Endothelial cell of umbilical vein (primary cell): Measurements from ENCODE around the gene PLEKHD1. TPM values are rescaled to one million over a fixed set of nuclear protein-coding genes. Genes with fewer than 3 reads are reported as not detected.

Source experiments
- BruUV-seq: library from RNA; stranded (reverse); fragments of 400-500 nt; replicated peaks from 2 replicates; lab custom pipeline; 2021; lab: Mats Ljungman, UMichigan
- CTCF ChIA-PET: fragments of 300-600, 350-600 bp; sonication (Branson Sonifier 250); formaldehyde crosslinking; loops from one replicate; lab custom pipeline; 2021; ENCODE audit warnings: antibody characterized with exemption, inconsistent platforms; lab: Charles Lee
- POLR2A ChIA-PET: fragments of 300-600, 350-600 bp; sonication (Branson Sonifier 250); formaldehyde crosslinking; loops from one replicate; lab custom pipeline; 2021; ENCODE audit warnings: antibody characterized with exemption, inconsistent platforms; lab: Charles Lee
- DNase-seq: peaks from one replicate; pipeline ENCODE4 v3.0.0-alpha.2; 2011; ENCODE audit warnings: low read depth, low spot score
- FAIRE-seq: peaks from 2 replicates; lab custom pipeline; 2011; peaks lifted over from hg19 to GRCh38; lab: Jason Lieb, UNC
- H2AFZ ChIP-seq: 2 replicates; pipeline ENCODE4 v1.6.0; 2012; ENCODE audit warnings: low read depth, low read length, control low read depth, inconsistent platforms
- H3K27ac ChIP-seq: 2 replicates; pipeline ENCODE4 v1.5.1; 2011; ENCODE audit warnings: low read depth, mild to moderate bottlenecking, control low read depth, low read length, moderate library complexity; ENCODE audit not compliant: insufficient read depth
- H3K27me3 ChIP-seq, 2 experiments: 2 replicates each; pipeline versions ENCODE4 v1.6.0 to v1.6.1; 2011; ENCODE audit warnings: low read length in 2 of 2, mixed read lengths in 1 of 2; ENCODE audit not compliant: control insufficient read depth in 2 of 2, insufficient read depth in 2 of 2
- H3K36me3 ChIP-seq, 2 experiments: 2 replicates in 1 of 2; 3 replicates in 1 of 2; pipeline ENCODE4 v1.5.1; 2011; ENCODE audit warnings: low read length in 2 of 2, mild to moderate bottlenecking in 1 of 2, moderate library complexity in 1 of 2; ENCODE audit not compliant: control insufficient read depth in 2 of 2, insufficient read depth in 2 of 2; ENCODE audit errors: extremely low read depth in 1 of 2
- H3K4me1 ChIP-seq: 3 replicates; pipeline ENCODE4 v1.5.1; 2011; ENCODE audit warnings: mild to moderate bottlenecking, low read length; ENCODE audit not compliant: control insufficient read depth, insufficient read depth; ENCODE audit errors: extremely low read depth
- H3K4me2 ChIP-seq: 2 replicates; pipeline ENCODE4 v1.6.1; 2011; ENCODE audit warnings: low read length, control low read depth, mixed read lengths; ENCODE audit not compliant: insufficient read depth
- H3K4me3 ChIP-seq, 3 experiments: fragments of 200-600 bp in 1 of 3; sonication (generic), shearing (Covaris generic) in 1 of 3; replicated peaks in 1 of 3; 2 replicates each; pipeline ENCODE4 v1.5.1; 2011 to 2016; ENCODE audit warnings: control low read depth in 3 of 3, low read length in 3 of 3, mild to moderate bottlenecking in 2 of 3, inconsistent platforms in 1 of 3, low read depth in 1 of 3, moderate library complexity in 1 of 3; ENCODE audit not compliant: insufficient read depth in 1 of 3
- H3K79me2 ChIP-seq: 2 replicates; pipeline ENCODE4 v1.6.0; 2012; ENCODE audit warnings: low read length, inconsistent platforms; ENCODE audit not compliant: control insufficient read depth, insufficient read depth
- H3K9ac ChIP-seq: replicated peaks from 2 replicates; pipeline ENCODE3; 2011; ENCODE audit warnings: low read length, control low read depth; ENCODE audit not compliant: insufficient read depth; ENCODE audit errors: extremely low read depth
- H3K9me1 ChIP-seq: replicated peaks from 3 replicates; pipeline ENCODE4 v1.6.0; 2011; ENCODE audit warnings: mild to moderate bottlenecking, low read length; ENCODE audit not compliant: control insufficient read depth, insufficient read depth; ENCODE audit errors: extremely low read depth
- H3K9me3 ChIP-seq: replicated peaks from 2 replicates; pipeline ENCODE4 v1.5.1; 2012; ENCODE audit warnings: low read length, inconsistent platforms; ENCODE audit not compliant: control insufficient read depth, insufficient read depth
- H4K20me1 ChIP-seq: replicated peaks from 2 replicates; pipeline ENCODE3; 2011; ENCODE audit warnings: mild to moderate bottlenecking, low read length; ENCODE audit not compliant: control insufficient read depth, insufficient read depth; ENCODE audit errors: extremely low read depth
- EZH2 ChIP-seq: IDR thresholded peaks from 2 replicates; pipeline ENCODE4 v1.6.1; 2012; ENCODE audit warnings: borderline replicate concordance, low read depth, mild to moderate bottlenecking, moderate library complexity, low read length, inconsistent platforms; ENCODE audit not compliant: severe bottlenecking
- FOS ChIP-seq: IDR thresholded peaks from 2 replicates; pipeline ENCODE4 v1.6.1; 2011; ENCODE audit warnings: mild to moderate bottlenecking, low read length, moderate library complexity, borderline replicate concordance; ENCODE audit not compliant: insufficient read depth
- GATA2 ChIP-seq: IDR thresholded peaks from 2 replicates; pipeline ENCODE4 v1.7.0; 2011; ENCODE audit warnings: low read depth, mild to moderate bottlenecking, moderate library complexity, mixed read lengths, low read length; ENCODE audit not compliant: insufficient read length, insufficient read depth
- JUN ChIP-seq: IDR thresholded peaks from 2 replicates; pipeline ENCODE4 v1.6.1; 2011; ENCODE audit warnings: borderline replicate concordance, low read depth; ENCODE audit not compliant: insufficient read length, insufficient read depth
- MYC ChIP-seq: IDR thresholded peaks from one replicate; pipeline ENCODE4 v1.6.1; 2011; ENCODE audit warnings: mild to moderate bottlenecking, low read depth, low read length
- POLR2A ChIP-seq: IDR thresholded peaks from 2 replicates; pipeline ENCODE4 v1.6.1; 2012; ENCODE audit warnings: low read depth, mild to moderate bottlenecking, control low read depth, low read length
- POLR2AphosphoS5 ChIP-seq: IDR thresholded peaks from 2 replicates; pipeline ENCODE4 v1.6.1; 2012; ENCODE audit warnings: low read depth, mild to moderate bottlenecking, control low read depth, low read length, moderate library complexity; ENCODE audit not compliant: insufficient read depth
- dilution Hi-C: fragments of 300-500 bp; cut with MboI; formaldehyde crosslinking; loops from one replicate; pipeline ENCODE4 v1.15.0; 2019; ENCODE audit warnings: low sequenced_read_pairs; ENCODE audit not compliant: extremely low pct_ligation_motif_present
- intact Hi-C: fragments of 100-400 bp; cut with micrococcal nuclease; formaldehyde crosslinking; loops from one replicate; pipeline ENCODE4 v1.10.0; 2022
- polyA plus RNA-seq, 4 experiments: library from polyadenylated mRNA; depleted of rRNA in 3 of 4; stranded (reverse) in 3 of 4; unstranded in 1 of 4; fragments of >200 nt; gene quantifications; 2 replicates each; pipeline versions ENCODE4 v1.2.1 to v1.2.3, GENCODE V29; 2011 to 2012; ENCODE audit warnings: missing spikeins in 1 of 4
- total RNA-seq: library from RNA; stranded (reverse); gene quantifications from 2 replicates; pipeline ENCODE4 v1.2.3, GENCODE V29; 2021
- TF ChIP-seq, protein P1 (sequence below), 2 donors: IDR thresholded peaks; 1 replicate in 1 of 2; 2 replicates in 1 of 2; pipeline ENCODE4 v1.5.1; 2011; ENCODE audit warnings: low read length in 2 of 2, mild to moderate bottlenecking in 2 of 2, moderate library complexity in 2 of 2, control low read depth in 1 of 2, inconsistent platforms in 1 of 2, low read depth in 1 of 2; ENCODE audit not compliant: insufficient read depth in 1 of 2; ENCODE audit errors: extremely low read depth in 1 of 2
- TF ChIP-seq, protein P2 (sequence below): IDR thresholded peaks from 2 replicates; pipeline ENCODE4 v1.6.1; 2011; ENCODE audit not compliant: insufficient read depth, insufficient read length

The PLEKHD1 gene
- total and polyA plus RNA-seq, 2 donors (not counting 3 experiments of a cell fraction or from before 2014, with no cell fraction given): 0.01 TPM; not detected in 1

DNA sequence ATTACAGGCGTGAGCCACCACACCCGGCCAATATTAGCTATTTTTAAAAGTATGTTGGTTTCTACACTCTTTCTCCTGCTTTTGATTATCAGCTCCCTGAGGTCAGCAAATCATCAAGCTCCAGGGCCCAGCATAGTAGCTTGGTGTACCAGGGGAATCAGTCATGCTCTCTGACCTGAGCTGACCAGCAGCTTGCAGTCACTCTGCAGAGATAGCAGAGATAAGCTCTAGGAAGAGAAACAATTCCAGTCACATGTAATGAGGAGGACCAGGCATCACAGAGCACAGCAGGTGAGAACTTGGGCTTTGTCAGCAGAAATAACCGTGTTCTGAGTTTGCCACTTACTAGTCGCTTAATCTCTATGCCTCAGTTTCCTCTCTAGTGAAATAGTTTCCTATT is 8.5 kb downstream of the PLEKHD1 start:
- Histone ChIP-seq H3K4me1 (no peaks in the 10 kb centered on the region), H4K20me1 (no peaks in the 10 kb centered on the region), H3K4me3 (no peak overlapping the region), H3K79me2 (no peaks in the 10 kb centered on the region), H3K36me3 (no peaks in the 10 kb centered on the region), H3K27ac (no peak overlapping the region), H3K4me2 (no peak overlapping the region), H3K9me1 (no peaks in the 10 kb centered on the region), H2AFZ (no peak overlapping the region), H3K27me3 (peaks cover 0 to 9% of the 10 kb centered on the region in 2 experiments), H3K9ac (no peak overlapping the region), H3K9me3 (no peaks in the 10 kb centered on the region)
- dilution Hi-C loops: no loop called here
- FAIRE-seq (no peak), DNase-seq (no peak)
- BruUV-seq: no TSS peak
- CTCF ChIA-PET: interaction anchor here (0.8 to 2.1 kb wide), 5 partner anchors 9 to 250 kb away, joined by 3 to 10 read pairs (median 3); no protein-coding TSS in a partner anchor
- TF ChIP-seq POLR2A (no peak), POLR2AphosphoS5 (no peak), JUN (no peak), MYC (no peak), GATA2 (no peak), FOS (no peak), EZH2 (no peak)
- TF ChIP-seq, protein P1, sequence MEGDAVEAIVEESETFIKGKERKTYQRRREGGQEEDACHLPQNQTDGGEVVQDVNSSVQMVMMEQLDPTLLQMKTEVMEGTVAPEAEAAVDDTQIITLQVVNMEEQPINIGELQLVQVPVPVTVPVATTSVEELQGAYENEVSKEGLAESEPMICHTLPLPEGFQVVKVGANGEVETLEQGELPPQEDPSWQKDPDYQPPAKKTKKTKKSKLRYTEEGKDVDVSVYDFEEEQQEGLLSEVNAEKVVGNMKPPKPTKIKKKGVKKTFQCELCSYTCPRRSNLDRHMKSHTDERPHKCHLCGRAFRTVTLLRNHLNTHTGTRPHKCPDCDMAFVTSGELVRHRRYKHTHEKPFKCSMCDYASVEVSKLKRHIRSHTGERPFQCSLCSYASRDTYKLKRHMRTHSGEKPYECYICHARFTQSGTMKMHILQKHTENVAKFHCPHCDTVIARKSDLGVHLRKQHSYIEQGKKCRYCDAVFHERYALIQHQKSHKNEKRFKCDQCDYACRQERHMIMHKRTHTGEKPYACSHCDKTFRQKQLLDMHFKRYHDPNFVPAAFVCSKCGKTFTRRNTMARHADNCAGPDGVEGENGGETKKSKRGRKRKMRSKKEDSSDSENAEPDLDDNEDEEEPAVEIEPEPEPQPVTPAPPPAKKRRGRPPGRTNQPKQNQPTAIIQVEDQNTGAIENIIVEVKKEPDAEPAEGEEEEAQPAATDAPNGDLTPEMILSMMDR (IDR thresholded peaks at IDR 0.05; ENCODE audit: extremely low read depth in 1 of 2, insufficient read depth in 1 of 2, low read depth in 1 of 2, low read length in 2 of 2): no peak
- TF ChIP-seq, protein P2, sequence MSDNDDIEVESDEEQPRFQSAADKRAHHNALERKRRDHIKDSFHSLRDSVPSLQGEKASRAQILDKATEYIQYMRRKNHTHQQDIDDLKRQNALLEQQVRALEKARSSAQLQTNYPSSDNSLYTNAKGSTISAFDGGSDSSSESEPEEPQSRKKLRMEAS: no peak
- intact Hi-C loops: no loop called here
- POLR2A ChIA-PET: no interaction called here
